ENCODE measurements around the gene SOAT1. TPM values are rescaled to one million over a fixed set of nuclear protein-coding genes. Genes with fewer than 3 reads are reported as not detected.

The SOAT1 gene
- polyA plus RNA-seq, 2 of the 4 experiments (the other 2 are of a cell fraction) = 19.0 to 62.1 TPM

- ATAC-seq (peak in 1 of 2 experiments; percentile 36; a peak in 1 of 6 replicates), DNase-seq (ENCODE audit: low read depth in 1 of 2, low spot score in 1 of 2) (peak in 1 of 2 experiments; percentile 63), FAIRE-seq (peak; percentile 43)
- Histone ChIP-seq H3K27ac (peak overlapping the region; percentile 45 to 74; a peak in 5 of 6 replicates), H3K4me3 (no peak overlapping the region), H3K4me1 (peaks cover 30% of the 10 kb centered on the region), H3K9me3 (no peaks in the 10 kb centered on the region), H3K4me2 (peak overlapping the region; percentile 79)
- ChIA-PET POLR2A (no interaction called here), CTCF (no interaction called here)
- 3% methylated on average over 6 of the region's 6 CpGs for WGBS (ENCODE audit: missing lambda C conversion rate)
- TF ChIP-seq MAFK (IDR thresholded peaks at IDR 0.05; ENCODE audit: partially characterized antibody) (peak; percentile 10), ZC3H11A (IDR thresholded peaks at IDR 0.05) (no peak), FOXS1 (CRISPR knock-in tag; IDR thresholded peaks at IDR 0.05) (no peak), RAD21 (conservative IDR thresholded peaks at IDR 0.05 in 1 of 2, IDR thresholded peaks at IDR 0.05 in 1 of 2) (no peak), BCL3 (IDR thresholded peaks at IDR 0.05) (no peak), MAX (IDR thresholded peaks at IDR 0.05) (peak; percentile 23; the same call in 1 of the 2 replicates), MYC (IDR thresholded peaks at IDR 0.05; ENCODE audit: borderline replicate concordance, low read length) (no peak), GATA3 (IDR thresholded peaks at IDR 0.05; ENCODE audit: borderline replicate concordance) (peak; percentile 54), ZNF302 (CRISPR knock-in tag; IDR thresholded peaks at IDR 0.05) (no peak)
Measured at GRCh38 chr1:179287946-179288345, 5.7 kb upstream of the SOAT1 start.

- ChIA-PET CTCF (interaction anchor here (1.5 to 1.8 kb wide), 3 partner anchors 32 to 184 kb away, joined by 4 to 9 read pairs (median 5); no protein-coding TSS in a partner anchor), POLR2A (no interaction called here)
- FAIRE-seq = no peak
- WGBS (ENCODE audit: missing lambda C conversion rate) = 52% methylated on average over 2 of the region's 2 CpGs
- Histone ChIP-seq H3K4me2 (peak overlapping the region; percentile 79), H3K4me1 (peaks cover 32% of the 10 kb centered on the region), H3K9me3 (no peaks in the 10 kb centered on the region), H3K4me3 (no peak overlapping the region), H3K27ac (peak overlapping the region; percentile 45 to 74; a peak in 5 of 6 replicates)
- no peak for ATAC-seq
- TF ChIP-seq ZSCAN20 (CRISPR knock-in tag; IDR thresholded peaks at IDR 0.05) = no peak
- TF ChIP-seq POLR2AphosphoS2 (conservative IDR thresholded peaks at IDR 0.05; ENCODE audit: low read length) = no peak
- TF ChIP-seq TP53 (CRISPR knock-in tag; IDR thresholded peaks at IDR 0.05) = no peak
- TF ChIP-seq CHD2 (IDR thresholded peaks at IDR 0.05; ENCODE audit: low read length, partially characterized antibody) = no peak
- TF ChIP-seq PHF8 (IDR thresholded peaks at IDR 0.05; ENCODE audit: borderline replicate concordance, low read depth) = no peak
- no peak for TF ChIP-seq MYC (IDR thresholded peaks at IDR 0.05; ENCODE audit: borderline replicate concordance, low read length)
- TF ChIP-seq HES2 (IDR thresholded peaks at IDR 0.05) = no peak
- TF ChIP-seq JUNB (IDR thresholded peaks at IDR 0.05) = no peak
- TF ChIP-seq CTCF (IDR thresholded peaks at IDR 0.05) = no peak
- TF ChIP-seq HEYL (CRISPR knock-in tag; IDR thresholded peaks at IDR 0.05) = no peak
- no peak for TF ChIP-seq ZC3H11A (IDR thresholded peaks at IDR 0.05)
- no peak for TF ChIP-seq RAD21 (conservative IDR thresholded peaks at IDR 0.05 in 1 of 2, IDR thresholded peaks at IDR 0.05 in 1 of 2)
- TF ChIP-seq HMGXB4 (CRISPR knock-in tag; IDR thresholded peaks at IDR 0.05; ENCODE audit: borderline replicate concordance) = no peak
- peak in 1 of 2 experiments; percentile 32 for DNase-seq (ENCODE audit: low read depth in 1 of 2, low spot score in 1 of 2)
Measured at GRCh38 chr1:179288977-179289376, 4.6 kb upstream of the SOAT1 start.
